COLO829 (cell line): ENCODE data around the gene BCKDK.

ENCODE experiments used
- DNase-seq: peaks from one replicate; pipeline ENCODE4 v3.0.0; 2012; ENCODE audit warnings: low spot score

The BCKDK gene

GRCh38 chr16:31108035-31108793, at the start of gene BCKDK:
Gene BCKDK (plus strand): TSS chr16:31108386. CDS start chr16:31109224, 838 bp downstream.
- DNase-seq: peak; percentile 72

DNA sequence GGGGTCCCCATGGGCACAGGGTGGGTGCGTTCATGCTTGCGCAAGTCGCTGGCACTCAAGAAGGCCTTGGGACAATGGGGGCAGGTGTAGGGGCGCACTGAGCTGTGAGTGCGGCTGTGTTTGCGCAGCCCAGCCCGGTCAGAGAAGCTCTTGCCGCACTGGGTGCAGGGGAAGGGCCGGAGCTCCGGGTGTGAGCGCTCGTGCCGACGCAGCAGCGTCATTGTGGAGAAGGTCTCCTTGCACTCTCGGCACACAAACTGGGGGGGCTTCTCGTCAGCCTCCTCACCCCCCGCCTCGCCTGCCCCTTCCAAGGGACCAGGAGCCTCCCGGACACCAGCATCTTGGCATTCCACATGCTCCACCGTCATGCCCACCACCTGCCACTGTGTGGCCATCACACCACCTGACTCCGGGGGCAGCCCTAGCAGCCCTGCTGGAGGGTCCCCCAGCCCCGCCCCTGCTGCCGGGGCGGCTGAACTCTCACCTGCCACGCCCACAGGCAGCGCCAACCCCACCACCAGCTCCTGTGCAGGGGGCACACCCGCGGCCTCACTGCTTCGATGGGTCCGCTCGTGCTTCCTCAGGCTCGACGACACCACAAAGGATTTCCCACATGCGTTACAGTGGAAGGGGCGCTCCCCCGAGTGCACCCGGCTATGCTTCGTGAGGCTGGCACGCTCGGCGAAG, 46.9 kb upstream of the BCKDK start:
- DNase-seq: no peak

DNA sequence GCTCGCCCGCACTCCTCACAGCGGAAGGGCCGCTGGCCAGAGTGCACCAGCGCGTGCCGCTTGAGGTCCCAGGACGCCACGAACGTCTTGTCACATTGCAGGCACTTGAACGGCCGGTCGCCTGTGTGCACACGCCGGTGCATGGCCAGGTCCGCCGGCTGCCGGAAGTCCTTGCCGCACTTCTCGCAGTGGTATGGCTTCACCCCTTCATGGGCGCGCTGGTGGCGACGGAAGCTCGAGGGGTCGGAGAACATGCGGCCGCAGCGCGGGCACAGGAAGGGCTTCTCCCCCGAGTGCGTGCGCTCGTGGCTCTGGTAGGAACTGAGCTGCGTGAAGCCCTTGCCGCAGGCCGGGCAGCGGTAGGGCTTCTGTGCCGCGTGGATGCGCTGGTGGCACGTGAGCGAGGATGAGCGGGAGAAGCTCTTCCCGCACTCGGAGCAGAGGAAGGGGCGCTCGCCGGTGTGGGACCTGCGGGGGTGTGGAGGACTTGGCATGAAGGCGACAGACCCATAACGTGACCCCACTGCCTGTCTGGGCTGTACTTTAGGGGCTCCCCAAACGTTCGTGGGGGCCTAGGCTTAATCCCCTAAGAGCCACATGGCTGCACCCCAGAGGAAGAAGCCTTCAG, 46.3 kb upstream of the BCKDK start:
- DNase-seq: no peak

GRCh38 chr16:31063495-31063842, 44.7 kb upstream of the BCKDK start:
- no peak for DNase-seq

- DNase-seq: no peak
Observed at GRCh38 chr16:31063843-31064611, 44.2 kb upstream of the BCKDK start.

GRCh38 chr16:31064882-31065461, 43.2 kb upstream of the BCKDK start:
- DNase-seq: no peak

DNA sequence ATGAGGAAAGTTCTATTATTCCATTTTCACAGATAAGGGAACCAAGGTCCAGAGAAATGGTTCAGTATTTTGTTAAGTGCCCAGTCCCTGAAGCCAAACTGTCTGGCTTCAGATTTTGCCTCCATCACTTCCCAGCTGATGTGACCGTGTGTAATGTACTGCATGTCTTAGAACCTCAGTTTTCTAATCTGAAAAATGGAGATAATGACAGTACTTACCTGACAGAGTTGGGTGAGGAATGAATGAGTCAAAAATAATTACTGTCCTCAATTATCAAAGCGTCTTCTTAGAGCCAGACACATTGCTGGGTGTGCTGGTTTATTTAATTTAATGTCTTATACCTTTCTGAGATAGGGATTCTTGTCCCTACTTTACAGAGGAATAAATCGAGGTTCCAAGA, 40.8 kb upstream of the BCKDK start:
- no peak for DNase-seq

- peak; percentile 28 for DNase-seq
Observed at GRCh38 chr16:31071861-31072260, 36.3 kb upstream of the BCKDK start.

DNA sequence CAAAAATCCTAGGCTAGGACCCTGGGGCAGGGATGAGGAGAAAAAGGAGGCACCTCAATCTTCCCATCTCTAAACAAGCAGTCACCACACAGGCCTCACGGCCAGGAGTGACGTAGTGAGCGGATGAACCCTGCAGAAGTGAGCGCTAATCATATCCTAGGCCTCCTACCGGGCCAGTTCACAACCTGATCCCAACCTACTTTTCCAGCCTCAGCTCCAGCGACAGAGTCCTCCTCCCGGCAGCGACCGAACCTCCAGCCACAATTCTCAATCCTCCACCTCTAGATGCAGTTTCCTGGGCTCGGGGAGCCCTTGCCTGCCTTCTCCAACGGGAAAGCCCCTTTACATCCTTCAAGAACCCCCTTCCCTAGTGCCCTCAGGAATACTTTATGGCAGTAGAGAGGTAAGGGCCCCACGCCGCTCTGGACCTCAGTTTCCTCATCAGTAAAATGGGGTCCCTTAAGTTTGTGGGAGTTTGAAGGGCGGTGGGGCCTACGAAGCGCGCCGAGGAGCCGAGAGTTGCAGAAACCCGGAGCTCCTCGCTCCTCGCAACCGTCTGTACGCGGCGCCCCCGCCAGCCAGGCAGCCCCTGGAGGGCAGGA, 35.5 kb upstream of the BCKDK start:
- no peak for DNase-seq

GRCh38 chr16:31073142-31073969, 34.8 kb upstream of the BCKDK start:
- peak; percentile 86 for DNase-seq

DNA sequence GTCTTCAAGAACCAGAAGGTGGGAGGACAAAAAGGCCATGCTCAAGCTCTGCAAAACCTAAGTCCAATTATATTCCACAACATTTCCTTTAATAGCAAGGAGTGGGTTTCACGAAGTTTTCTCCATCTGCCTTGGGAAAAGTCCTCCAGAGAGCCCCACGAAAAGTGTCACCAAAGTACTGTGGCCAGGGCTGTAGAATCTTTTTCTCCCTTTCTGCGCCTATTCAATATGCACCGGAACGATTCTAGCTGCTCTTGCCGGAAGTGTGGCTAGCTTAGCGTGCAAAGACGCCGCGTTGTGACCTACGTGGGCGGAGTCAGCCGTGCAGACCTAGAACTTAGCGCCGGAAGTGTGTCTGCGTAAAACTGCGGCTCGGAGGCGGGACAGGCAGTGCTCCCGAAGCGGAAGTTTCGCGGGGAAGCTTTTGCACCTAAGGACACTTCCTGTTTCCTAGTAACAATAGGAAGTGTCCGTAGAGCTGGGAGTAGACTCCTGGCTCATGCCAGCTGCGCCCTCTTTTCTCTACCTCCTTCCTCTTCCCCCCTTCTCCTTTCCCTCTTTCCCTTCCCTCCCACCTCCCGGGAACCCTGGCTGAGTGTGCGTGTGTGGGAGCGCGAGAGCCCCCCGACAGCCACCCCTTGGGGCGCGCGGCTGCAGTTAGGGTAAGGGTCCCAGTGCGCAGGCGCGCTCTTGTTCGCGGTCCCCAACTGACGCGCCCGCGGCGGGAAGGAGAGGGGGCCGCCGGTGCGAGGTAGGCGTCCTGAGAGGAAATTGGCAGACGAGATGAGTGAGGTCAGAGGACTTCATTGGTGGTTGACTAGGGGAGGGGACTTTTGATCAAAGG, 34.0 kb upstream of the BCKDK start, which contains the start of the genes ZNF646 and ZNF668:
Gene ZNF646, plus strand, starts transcription at position 453 of the 844 bp plus-strand sequence. CDS start 1,903 bp downstream, outside the sequence.
Gene ZNF668, minus strand, starts transcription at position 271 of the 844 bp plus-strand sequence. CDS start 9,781 bp downstream, outside the sequence.
- peak; percentile 98 for DNase-seq

GRCh38 chr16:31074814-31075183, 33.4 kb upstream of the BCKDK start:
- DNase-seq: no peak

DNA sequence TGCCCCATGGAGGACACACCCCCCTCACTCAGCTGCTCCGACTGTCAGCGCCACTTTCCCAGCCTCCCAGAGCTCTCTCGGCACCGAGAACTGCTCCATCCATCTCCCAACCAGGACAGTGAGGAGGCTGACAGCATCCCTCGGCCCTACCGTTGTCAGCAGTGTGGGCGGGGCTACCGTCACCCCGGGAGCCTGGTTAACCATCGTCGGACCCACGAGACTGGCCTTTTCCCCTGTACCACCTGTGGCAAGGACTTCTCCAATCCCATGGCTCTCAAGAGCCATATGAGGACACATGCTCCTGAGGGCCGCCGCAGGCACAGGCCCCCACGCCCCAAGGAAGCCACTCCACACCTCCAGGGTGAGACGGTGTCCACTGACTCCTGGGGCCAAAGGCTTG, 31.9 kb upstream of the BCKDK start:
- no peak for DNase-seq

- DNase-seq: no peak
Observed at GRCh38 chr16:31077024-31077423, 31.2 kb upstream of the BCKDK start.

- DNase-seq: no peak
Observed at GRCh38 chr16:31077592-31078396, 30.4 kb upstream of the BCKDK start.

- DNase-seq: no peak
Observed at GRCh38 chr16:31078597-31079341, 29.4 kb upstream of the BCKDK start.

GRCh38 chr16:31079342-31079944, 28.7 kb upstream of the BCKDK start:
- DNase-seq: no peak
